Astrocyte of the spinal cord (primary cell): Measurements from ENCODE around the gene HOXD8.

ENCODE experiments used
- DNase-seq: peaks from one replicate; pipeline ENCODE4 v3.0.0; 2011; ENCODE audit warnings: low read depth, low spot score
- H3K4me3 ChIP-seq: 2 replicates; pipeline ENCODE4 v1.5.1; 2011; ENCODE audit warnings: low read depth, mild to moderate bottlenecking, low read length, moderate library complexity
- in situ Hi-C: cut with HindIII; loops from 2 replicates; pipeline ENCODE4 v1.10.0; 2017; ENCODE audit warnings: low sequenced_read_pairs
- TF ChIP-seq, protein P1 (sequence below): IDR thresholded peaks from 2 replicates; pipeline ENCODE4 v1.5.1; 2012; ENCODE audit warnings: low read depth, mild to moderate bottlenecking, low read length, inconsistent platforms

The HOXD8 gene

DNA sequence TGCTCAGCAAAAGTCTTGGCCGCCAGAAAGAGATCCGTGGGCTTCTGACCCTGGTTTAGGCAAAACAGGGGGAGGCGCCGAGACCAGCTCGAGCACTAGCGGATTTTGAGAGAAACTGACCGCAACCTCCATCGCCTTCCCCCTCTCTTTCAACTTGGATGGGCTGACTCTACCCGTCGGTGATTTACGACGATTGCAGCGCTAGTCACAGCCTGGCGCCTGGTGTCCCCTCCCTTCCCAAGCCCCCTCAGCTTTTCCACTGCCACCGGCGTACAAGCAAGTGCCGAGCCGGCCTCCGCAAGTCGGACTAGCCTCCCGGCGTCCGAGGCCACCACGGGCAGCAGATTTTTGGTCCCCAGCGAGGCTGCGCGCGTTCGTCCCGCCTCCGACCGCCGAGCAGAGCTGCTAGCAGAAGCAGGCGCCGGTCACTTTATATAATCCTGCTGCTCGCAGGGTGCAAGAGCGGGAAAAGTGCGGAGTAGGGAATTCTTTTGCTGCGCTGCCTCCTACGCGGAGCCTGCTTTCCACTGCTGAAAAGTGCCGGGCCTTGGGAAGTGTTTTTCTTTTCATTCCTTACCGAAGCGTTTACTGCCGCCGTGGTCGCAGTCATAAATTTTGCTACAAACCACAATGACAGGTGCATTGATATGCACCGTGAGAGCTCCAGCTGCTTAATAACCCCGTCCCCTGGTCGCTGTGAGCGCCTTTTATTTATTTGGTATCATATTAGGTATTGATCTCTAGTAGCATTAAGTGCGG, 35.3 kb downstream of the HOXD8 start:
- H3K4me3 ChIP-seq = no peak overlapping the region
- in situ Hi-C loops = no loop called here
- TF ChIP-seq, protein P1, sequence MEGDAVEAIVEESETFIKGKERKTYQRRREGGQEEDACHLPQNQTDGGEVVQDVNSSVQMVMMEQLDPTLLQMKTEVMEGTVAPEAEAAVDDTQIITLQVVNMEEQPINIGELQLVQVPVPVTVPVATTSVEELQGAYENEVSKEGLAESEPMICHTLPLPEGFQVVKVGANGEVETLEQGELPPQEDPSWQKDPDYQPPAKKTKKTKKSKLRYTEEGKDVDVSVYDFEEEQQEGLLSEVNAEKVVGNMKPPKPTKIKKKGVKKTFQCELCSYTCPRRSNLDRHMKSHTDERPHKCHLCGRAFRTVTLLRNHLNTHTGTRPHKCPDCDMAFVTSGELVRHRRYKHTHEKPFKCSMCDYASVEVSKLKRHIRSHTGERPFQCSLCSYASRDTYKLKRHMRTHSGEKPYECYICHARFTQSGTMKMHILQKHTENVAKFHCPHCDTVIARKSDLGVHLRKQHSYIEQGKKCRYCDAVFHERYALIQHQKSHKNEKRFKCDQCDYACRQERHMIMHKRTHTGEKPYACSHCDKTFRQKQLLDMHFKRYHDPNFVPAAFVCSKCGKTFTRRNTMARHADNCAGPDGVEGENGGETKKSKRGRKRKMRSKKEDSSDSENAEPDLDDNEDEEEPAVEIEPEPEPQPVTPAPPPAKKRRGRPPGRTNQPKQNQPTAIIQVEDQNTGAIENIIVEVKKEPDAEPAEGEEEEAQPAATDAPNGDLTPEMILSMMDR = no peak

GRCh38 chr2:176165370-176166050, 36.0 kb downstream of the HOXD8 start:
- no peak for DNase-seq
- H3K4me3 ChIP-seq = no peak overlapping the region
- TF ChIP-seq, protein P1 = no peak
- in situ Hi-C loops = no loop called here

More for the DNA sequence above, 35.3 kb downstream of the HOXD8 start:
- DNase-seq = no peak

- in situ Hi-C loops = no loop called here
- no peak for DNase-seq
- H3K4me3 ChIP-seq = no peak overlapping the region
- TF ChIP-seq, protein P1 = no peak
These were observed 36.8 kb downstream of the HOXD8 start for GRCh38 chr2:176166272-176166671.

DNA sequence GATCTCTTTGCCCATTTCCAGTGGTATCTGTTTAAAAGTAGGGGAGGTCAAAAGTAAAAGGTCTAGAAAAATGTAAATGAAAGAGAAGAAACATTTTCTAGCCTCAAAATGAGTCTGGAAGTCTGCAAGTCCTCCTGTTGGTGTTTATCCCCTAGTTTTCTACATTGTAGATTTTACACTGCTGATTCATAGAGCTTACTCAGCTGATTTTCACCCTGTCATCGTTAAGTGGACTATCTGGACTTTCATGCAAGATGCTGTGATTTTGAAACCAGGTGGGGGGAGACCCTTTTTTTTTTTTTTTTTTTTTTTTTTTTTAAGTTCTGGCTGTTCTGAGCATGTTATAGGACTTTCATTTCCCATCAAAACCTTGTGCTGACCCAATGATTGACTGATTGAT, 37.9 kb downstream of the HOXD8 start:
- H3K4me3 ChIP-seq = no peak overlapping the region
- TF ChIP-seq, protein P1 = no peak
- no peak for DNase-seq
- in situ Hi-C loops = no loop called here

GRCh38 chr2:176169181-176169580, 39.7 kb downstream of the HOXD8 start:
- DNase-seq = no peak
- H3K4me3 ChIP-seq = no peak overlapping the region
- in situ Hi-C loops = no loop called here
- TF ChIP-seq, protein P1 = no peak

GRCh38 chr2:176169711-176170110, 40.2 kb downstream of the HOXD8 start:
- no peak overlapping the region for H3K4me3 ChIP-seq
- TF ChIP-seq, protein P1 = no peak
- in situ Hi-C loops = no loop called here
- DNase-seq = no peak
